Activated CD4-positive, alpha-beta memory T cell treated with anti-CD3 and anti-CD28 coated beads, Interleukin-2, amount 10 ng/mL, durations not matched to agents 7 days and 5 days (primary cell): ENCODE measurements around the gene KIF2C. TPM values are rescaled to one million over a fixed set of nuclear protein-coding genes. Genes with fewer than 3 reads are reported as not detected.

Experiments used
- CTCF ChIA-PET: fragments of 350-600 bp; sonication (Branson Sonifier 250); formaldehyde crosslinking; loops from one replicate; lab custom pipeline; 2021; ENCODE audit warnings: antibody characterized with exemption, inconsistent platforms; lab: Charles Lee
- POLR2A ChIA-PET: fragments of 350-600 bp; sonication (Branson Sonifier 250); formaldehyde crosslinking; loops from one replicate; lab custom pipeline; 2021; ENCODE audit warnings: antibody characterized with exemption; lab: Charles Lee
- DNase-seq: peaks from one replicate; pipeline ENCODE4 v3.0.0-alpha.2; 2020
- H3K27ac Mint-ChIP-seq: one replicate; pipeline ENCODE4 v1.8.0; 2021; ENCODE audit warnings: mild to moderate bottlenecking, mixed read lengths
- H3K27me3 Mint-ChIP-seq: one replicate; pipeline ENCODE4 v1.8.0; 2021; ENCODE audit warnings: mixed read lengths
- H3K36me3 Mint-ChIP-seq: one replicate; pipeline ENCODE4 v1.8.0; 2021; ENCODE audit warnings: low read depth, mixed read lengths
- H3K4me1 Mint-ChIP-seq: one replicate; pipeline ENCODE4 v1.8.0; 2021; ENCODE audit warnings: mixed read lengths
- H3K4me3 Mint-ChIP-seq: one replicate; pipeline ENCODE4 v1.8.0; 2021; ENCODE audit warnings: mild to moderate bottlenecking, mixed read lengths
- H3K9me3 Mint-ChIP-seq: one replicate; pipeline ENCODE4 v1.8.0; 2021; ENCODE audit warnings: mixed read lengths
- total RNA-seq, 2 experiments: library from RNA; stranded (reverse); gene quantifications; one replicate each; pipeline ENCODE4 v1.2.3, GENCODE V29; 2021

The KIF2C gene
- total RNA-seq, 2 experiments from 2014 or later: 105 to 106 TPM

GRCh38 chr1:44802306-44803061, 62.8 kb downstream of the KIF2C start:
- no peaks in the 10 kb centered on the region for H3K27me3 Mint-ChIP-seq
- CTCF ChIA-PET: interaction anchor here (0.6 to 6.4 kb wide), 2 partner anchors 17 to 546 kb away, joined by 5 to 76 read pairs; no protein-coding TSS in a partner anchor
- peak overlapping the region; percentile 90 for H3K4me3 Mint-ChIP-seq
- peaks cover 58% of the 10 kb centered on the region for H3K36me3 Mint-ChIP-seq
- no peak for DNase-seq
- H3K4me1 Mint-ChIP-seq: peaks cover 67% of the 10 kb centered on the region
- H3K9me3 Mint-ChIP-seq: no peaks in the 10 kb centered on the region
- H3K27ac Mint-ChIP-seq: peak overlapping the region; percentile 96
- POLR2A ChIA-PET: interaction anchor here (0.6 to 16.4 kb wide), 8 partner anchors 9 to 184 kb away, joined by 3 to 960 read pairs (median 32); partner anchors contain the start of genes BTBD19, EIF2B3, RNU5D-1 and RPS8

GRCh38 chr1:44803062-44803311, 63.4 kb downstream of the KIF2C start:
- Mint-ChIP-seq H3K27me3 (no peaks in the 10 kb centered on the region), H3K9me3 (no peaks in the 10 kb centered on the region), H3K4me1 (peaks cover 72% of the 10 kb centered on the region), H3K27ac (peak overlapping the region; percentile 58), H3K36me3 (peaks cover 58% of the 10 kb centered on the region), H3K4me3 (peak overlapping the region; percentile 90)
- ChIA-PET CTCF (no interaction called here), POLR2A (interaction anchor here (0.6 to 16.4 kb wide), 6 partner anchors 8 to 81 kb away, joined by 3 to 960 read pairs (median 54); partner anchors contain the start of genes BTBD19, RNU5D-1 and RPS8)
- no peak for DNase-seq

- DNase-seq: no peak
- POLR2A ChIA-PET: interaction anchor here (0.6 to 16.4 kb wide), 5 partner anchors 8 to 73 kb away, joined by 3 to 960 read pairs (median 63); partner anchors contain the start of genes BTBD19, RNU5D-1 and RPS8
- H3K27me3 Mint-ChIP-seq: no peaks in the 10 kb centered on the region
- peaks cover 72% of the 10 kb centered on the region for H3K4me1 Mint-ChIP-seq
- peak overlapping the region; percentile 90 for H3K4me3 Mint-ChIP-seq
- H3K36me3 Mint-ChIP-seq: peaks cover 58% of the 10 kb centered on the region
- no peaks in the 10 kb centered on the region for H3K9me3 Mint-ChIP-seq
- H3K27ac Mint-ChIP-seq: peak overlapping the region; percentile 58
- CTCF ChIA-PET: no interaction called here
Observed at GRCh38 chr1:44803312-44804095, 63.9 kb downstream of the KIF2C start.

- H3K27ac Mint-ChIP-seq: peak overlapping the region; percentile 74
- POLR2A ChIA-PET: interaction anchor here (0.9 to 16.4 kb wide), 7 partner anchors 8 to 207 kb away, joined by 4 to 960 read pairs (median 23); partner anchors contain the start of genes RNU5D-1, RPS8 and UROD
- CTCF ChIA-PET: interaction anchor here (0.9 to 7.3 kb wide), 3 partner anchors 12 to 20 kb away, joined by 3 to 66 read pairs (median 3); no protein-coding TSS in a partner anchor
- DNase-seq: no peak
- H3K4me3 Mint-ChIP-seq: no peak overlapping the region
- no peaks in the 10 kb centered on the region for H3K9me3 Mint-ChIP-seq
- peaks cover 82% of the 10 kb centered on the region for H3K4me1 Mint-ChIP-seq
- H3K27me3 Mint-ChIP-seq: no peaks in the 10 kb centered on the region
- H3K36me3 Mint-ChIP-seq: peaks cover 65% of the 10 kb centered on the region
Observed at GRCh38 chr1:44805311-44806024, 65.8 kb downstream of the KIF2C start.

- ChIA-PET CTCF (interaction anchor here (0.9 to 7.3 kb wide), 3 partner anchors 14 to 75 kb away, joined by 3 to 66 read pairs (median 3); partner anchors contain the start of gene RNU5D-1), POLR2A (interaction anchor here (0.9 to 16.4 kb wide), 11 partner anchors 8 to 534 kb away, joined by 3 to 960 read pairs (median 23); partner anchors contain the start of genes BEST4, MUTYH, RNU5D-1 and RPS8)
- DNase-seq: no peak
- H3K4me1 Mint-ChIP-seq: peaks cover 87% of the 10 kb centered on the region
- H3K27ac Mint-ChIP-seq: peak overlapping the region; percentile 98
- H3K9me3 Mint-ChIP-seq: no peaks in the 10 kb centered on the region
- peaks cover 65% of the 10 kb centered on the region for H3K36me3 Mint-ChIP-seq
- H3K27me3 Mint-ChIP-seq: no peaks in the 10 kb centered on the region
- no peak overlapping the region for H3K4me3 Mint-ChIP-seq
Observed at GRCh38 chr1:44806025-44806703, 66.5 kb downstream of the KIF2C start.

- Mint-ChIP-seq H3K27me3 (no peaks in the 10 kb centered on the region), H3K36me3 (peaks cover 63% of the 10 kb centered on the region), H3K9me3 (no peaks in the 10 kb centered on the region), H3K27ac (peak within 1 kb of the TSS; percentile 98), H3K4me1 (peaks cover 92% of the 10 kb centered on the region), H3K4me3 (peak within 1 kb of the TSS; percentile 73)
- ChIA-PET CTCF (interaction anchor here (1.3 to 7.3 kb wide), 2 partner anchors 13 to 76 kb away, joined by 3 to 66 read pairs; partner anchors contain the start of gene RNU5D-1), POLR2A (interaction anchor here (0.9 to 16.4 kb wide), 13 partner anchors 10 to 693 kb away, joined by 3 to 960 read pairs (median 23); partner anchors contain the start of genes BEST4, CCDC163, EIF2B3 and HECTD3)
- no peak for DNase-seq
Observed at GRCh38 chr1:44806704-44807363, 67.2 kb downstream of the KIF2C start, which contains the start of gene DYNLT4. Gene DYNLT4 (minus strand): TSS chr1:44807351. CDS start chr1:44806668, 683 bp downstream.

- Mint-ChIP-seq H3K36me3 (peaks cover 60% of the 10 kb centered on the region), H3K27me3 (no peaks in the 10 kb centered on the region), H3K9me3 (no peaks in the 10 kb centered on the region), H3K27ac (peak overlapping the region; percentile 98), H3K4me3 (peak overlapping the region; percentile 73), H3K4me1 (peaks cover 92% of the 10 kb centered on the region)
- DNase-seq: peak; percentile 93
- CTCF ChIA-PET: interaction anchor here (0.8 to 7.3 kb wide), 8 partner anchors 7 to 77 kb away, joined by 3 to 66 read pairs (median 16); partner anchors contain the start of genes PLK3 and RNU5D-1
- POLR2A ChIA-PET: interaction anchor here (0.8 to 16.4 kb wide), 21 partner anchors 6 to 692 kb away, joined by 3 to 960 read pairs (median 16); partner anchors contain the start of genes BEST4, CCDC163, EIF2B3 and HECTD3
Observed at GRCh38 chr1:44807364-44808062, 67.9 kb downstream of the KIF2C start.

- Mint-ChIP-seq H3K9me3 (no peaks in the 10 kb centered on the region), H3K27ac (peak within 1 kb of the TSS; percentile 98), H3K4me3 (peak within 1 kb of the TSS; percentile 73), H3K4me1 (peaks cover 86% of the 10 kb centered on the region), H3K36me3 (peaks cover 53% of the 10 kb centered on the region), H3K27me3 (no peaks in the 10 kb centered on the region)
- POLR2A ChIA-PET: interaction anchor here (0.8 to 16.4 kb wide), 29 partner anchors 6 to 878 kb away, joined by 3 to 960 read pairs (median 12); partner anchors contain the start of genes ARMH1, BEST4, EIF2B3 and GPBP1L1
- DNase-seq: peak; percentile 44
- CTCF ChIA-PET: interaction anchor here (0.8 to 7.3 kb wide), 13 partner anchors 8 to 495 kb away, joined by 3 to 66 read pairs (median 7); partner anchors contain the start of genes BEST4, PLK3, RNU5D-1 and RPS8
Observed at GRCh38 chr1:44808063-44808937, 68.7 kb downstream of the KIF2C start, which contains the start of gene BTBD19. Gene BTBD19 (plus strand): TSS chr1:44808523. CDS start chr1:44808821, 298 bp downstream.

- peak; percentile 94 for DNase-seq
- Mint-ChIP-seq H3K36me3 (peaks cover 46% of the 10 kb centered on the region), H3K9me3 (no peaks in the 10 kb centered on the region), H3K4me1 (peaks cover 85% of the 10 kb centered on the region), H3K4me3 (peak overlapping the region; percentile 73), H3K27me3 (no peaks in the 10 kb centered on the region), H3K27ac (peak overlapping the region; percentile 98)
- CTCF ChIA-PET: interaction anchor here (0.8 to 7.3 kb wide), 14 partner anchors 9 to 759 kb away, joined by 3 to 66 read pairs (median 6); partner anchors contain the start of genes BEST4, HECTD3, PLK3 and RNU5D-1
- POLR2A ChIA-PET: interaction anchor here (0.7 to 16.4 kb wide), 33 partner anchors 7 to 877 kb away, joined by 3 to 960 read pairs (median 9); partner anchors contain the start of genes ARMH1, BEST4, EIF2B3 and GPBP1L1
Observed at GRCh38 chr1:44808938-44809917, 69.6 kb downstream of the KIF2C start.
